H1 (cell line): ENCODE results near the gene MAPKAP1. TPM values are rescaled to one million over a fixed set of nuclear protein-coding genes. Genes with fewer than 3 reads are reported as not detected.

Experiments used
- CTCF ChIA-PET: fragments of 300-600 bp; sonication (Branson Sonifier 250); formaldehyde crosslinking; loops from one replicate; lab custom pipeline; 2021; ENCODE audit not compliant: partially characterized antibody; lab: Charles Lee
- POLR2A ChIA-PET: fragments of 300-600 bp; sonication (Branson Sonifier 250); formaldehyde crosslinking; loops from one replicate; lab custom pipeline; 2021; ENCODE audit warnings: inconsistent platforms; ENCODE audit not compliant: partially characterized antibody; lab: Charles Lee
- DNase-seq, 2 experiments: peaks; one replicate each; pipeline versions ENCODE4 v3.0.0 to v3.0.0-alpha.2; 2010 to 2022; ENCODE audit warnings: low spot score in 2 of 2, low read depth in 1 of 2, mixed read lengths in 1 of 2
- FAIRE-seq: peaks from 2 replicates; lab custom pipeline; 2011; peaks lifted over from hg19 to GRCh38; lab: Jason Lieb, UNC
- H2AFZ ChIP-seq: 2 replicates; pipeline ENCODE4 v1.8.1; 2012; ENCODE audit warnings: low read length, inconsistent platforms
- H2AK5ac ChIP-seq: 2 replicates; pipeline ENCODE4 v1.6.1; 2013; ENCODE audit warnings: low read depth, low read length
- H2BK120ac ChIP-seq: replicated peaks from 2 replicates; pipeline ENCODE3; 2013; ENCODE audit warnings: low read depth, low read length, inconsistent platforms
- H2BK12ac ChIP-seq: 2 replicates; pipeline ENCODE4 v1.6.1; 2013; ENCODE audit warnings: low read depth, low read length
- H2BK15ac ChIP-seq: 2 replicates; pipeline ENCODE4 v1.6.1; 2013; ENCODE audit warnings: low read length
- H2BK20ac ChIP-seq: 2 replicates; pipeline ENCODE4 v1.6.1; 2013; ENCODE audit warnings: low read length
- H2BK5ac ChIP-seq: 2 replicates; pipeline ENCODE4 v1.6.1; 2013; ENCODE audit warnings: low read depth, low read length
- H3K14ac ChIP-seq: 2 replicates; pipeline ENCODE4 v1.6.1; 2013; ENCODE audit warnings: inconsistent platforms; ENCODE audit not compliant: insufficient read length
- H3K18ac ChIP-seq: 2 replicates; pipeline ENCODE4 v1.6.1; 2013; ENCODE audit warnings: low read length; ENCODE audit errors: extremely low read depth
- H3K23ac ChIP-seq: 2 replicates; pipeline ENCODE4 v1.6.1; 2013; ENCODE audit warnings: inconsistent platforms; ENCODE audit not compliant: insufficient read length
- H3K23me2 ChIP-seq: 2 replicates; pipeline ENCODE4 v1.6.1; 2013; ENCODE audit warnings: low read depth, low read length
- H3K27ac ChIP-seq: 2 replicates; pipeline ENCODE4 v1.6.1; 2011; ENCODE audit warnings: low read depth, low read length, inconsistent platforms
- H3K27me3 ChIP-seq, 4 experiments: replicated peaks in 1 of 4; 1 replicate in 1 of 4; 2 replicates in 3 of 4; pipeline versions ENCODE4 v1.6.1 to v1.8.1; 2011 to 2013; ENCODE audit warnings: low read length in 3 of 4, mild to moderate bottlenecking in 3 of 4, inconsistent platforms in 2 of 4, mixed read lengths in 2 of 4, moderate library complexity in 1 of 4; ENCODE audit not compliant: control insufficient read depth in 3 of 4, insufficient read depth in 3 of 4; ENCODE audit errors: extremely low read depth in 1 of 4
- H3K36me3 ChIP-seq, 4 experiments: 2 replicates each; pipeline versions ENCODE4 v1.6.1 to v1.8.1; 2011 to 2013; ENCODE audit warnings: mild to moderate bottlenecking in 4 of 4, low read length in 3 of 4, moderate library complexity in 2 of 4, control low read depth in 1 of 4, inconsistent platforms in 1 of 4; ENCODE audit not compliant: insufficient read depth in 4 of 4, control insufficient read depth in 2 of 4
- H3K4ac ChIP-seq: replicated peaks from 2 replicates; pipeline ENCODE3; 2013; ENCODE audit warnings: low read length, low read depth, mixed read lengths, inconsistent platforms; ENCODE audit not compliant: insufficient read length
- H3K4me1 ChIP-seq, 4 experiments: replicated peaks in 1 of 4; 1 replicate in 1 of 4; 2 replicates in 3 of 4; pipeline versions ENCODE4 v1.6.1 to v1.8.1; 2011 to 2013; ENCODE audit warnings: low read length in 3 of 4, inconsistent platforms in 2 of 4, mixed read lengths in 1 of 4; ENCODE audit not compliant: insufficient read depth in 4 of 4, control insufficient read depth in 3 of 4
- H3K4me2 ChIP-seq, 2 experiments: 2 replicates each; pipeline versions ENCODE4 v1.6.1 to v1.8.1; 2011 to 2013; ENCODE audit warnings: low read depth in 2 of 2, low read length in 2 of 2, control low read depth in 1 of 2, inconsistent platforms in 1 of 2, mild to moderate bottlenecking in 1 of 2; ENCODE audit not compliant: insufficient read depth in 1 of 2
- H3K4me3 ChIP-seq, 4 experiments: fragments of 200-600, 300-600 bp in 1 of 4; sonication (generic), shearing (Covaris generic), sonication (Bioruptor Twin) in 1 of 4; 2 replicates each; pipeline versions ENCODE4 v1.5.1 to v1.8.1; 2011 to 2016; ENCODE audit warnings: low read length in 4 of 4, low read depth in 3 of 4, control low read depth in 2 of 4, inconsistent platforms in 2 of 4, mild to moderate bottlenecking in 2 of 4, mixed read lengths in 1 of 4, moderate library complexity in 1 of 4; ENCODE audit not compliant: insufficient read depth in 2 of 4; ENCODE audit errors: extremely low read depth in 1 of 4
- H3K56ac ChIP-seq: replicated peaks from 2 replicates; pipeline ENCODE3; 2013; ENCODE audit warnings: low read depth, mild to moderate bottlenecking, mixed read lengths, low read length, inconsistent platforms; ENCODE audit not compliant: insufficient read length
- H3K79me1 ChIP-seq: 2 replicates; pipeline ENCODE4 v1.6.1; 2013; ENCODE audit warnings: low read depth, low read length, control low read depth
- H3K79me2 ChIP-seq, 2 experiments: 2 replicates each; pipeline versions ENCODE4 v1.6.1 to v1.8.1; 2012 to 2013; ENCODE audit warnings: low read length in 2 of 2, mild to moderate bottlenecking in 2 of 2, inconsistent platforms in 1 of 2; ENCODE audit not compliant: insufficient read depth in 2 of 2, control insufficient read depth in 1 of 2
- H3K9ac ChIP-seq, 4 experiments: replicated peaks in 1 of 4; 1 replicate in 1 of 4; 2 replicates in 3 of 4; pipeline versions ENCODE4 v1.6.1 to v1.8.1; 2011 to 2013; ENCODE audit warnings: low read depth in 3 of 4, low read length in 3 of 4, control low read depth in 2 of 4, mild to moderate bottlenecking in 2 of 4, moderate library complexity in 2 of 4, inconsistent platforms in 1 of 4; ENCODE audit errors: extremely low read depth in 1 of 4
- H3K9me3 ChIP-seq, 2 experiments: 2 replicates each; pipeline versions ENCODE4 v1.6.1 to v1.8.1; 2012 to 2013; ENCODE audit warnings: mild to moderate bottlenecking in 2 of 2, moderate library complexity in 2 of 2, control low read depth in 1 of 2, inconsistent platforms in 1 of 2, low read depth in 1 of 2, low read length in 1 of 2, mixed read lengths in 1 of 2; ENCODE audit not compliant: insufficient read depth in 2 of 2
- H4K20me1 ChIP-seq, 2 experiments: replicated peaks in 1 of 2; 2 replicates each; pipeline versions ENCODE3 to v1.8.1; 2011 to 2013; ENCODE audit warnings: inconsistent platforms in 2 of 2, low read length in 2 of 2, mild to moderate bottlenecking in 1 of 2; ENCODE audit not compliant: insufficient read depth in 2 of 2, control insufficient read depth in 1 of 2
- H4K5ac ChIP-seq: 2 replicates; pipeline ENCODE4 v1.6.1; 2013; ENCODE audit warnings: low read length, low read depth, mixed read lengths, inconsistent platforms; ENCODE audit not compliant: insufficient read length
- H4K8ac ChIP-seq: 2 replicates; pipeline ENCODE4 v1.8.0; 2013; ENCODE audit warnings: mild to moderate bottlenecking, moderate library complexity, low read length, inconsistent platforms; ENCODE audit not compliant: insufficient read depth; ENCODE audit errors: extremely low read depth
- H4K91ac ChIP-seq: replicated peaks from 2 replicates; pipeline ENCODE3; 2013; ENCODE audit warnings: low read length, mixed read lengths, inconsistent platforms; ENCODE audit not compliant: insufficient read length
- POU5F1 ChIP-seq: IDR thresholded peaks from 2 replicates; pipeline ENCODE4 v1.6.1; 2011; ENCODE audit warnings: low read depth, mild to moderate bottlenecking, low read length, moderate library complexity
- RFX5 ChIP-seq: IDR thresholded peaks from 2 replicates; pipeline ENCODE4 v1.6.1; 2011; ENCODE audit warnings: low read depth, low read length, improper control_type of control experiment, borderline replicate concordance
- SIN3A ChIP-seq, 2 experiments: IDR thresholded peaks in 1 of 2; conservative IDR thresholded peaks in 1 of 2; 2 replicates each; pipeline ENCODE4 v1.6.1; 2011 to 2012; ENCODE audit warnings: low read length in 2 of 2, improper control_type of control experiment in 1 of 2, low read depth in 1 of 2, mild to moderate bottlenecking in 1 of 2
- SUZ12 ChIP-seq: fragments of 200-600 bp; sonication (generic); IDR thresholded peaks from 2 replicates; pipeline ENCODE4 v1.6.1; 2012; ENCODE audit warnings: mild to moderate bottlenecking, inconsistent platforms, low read length, moderate library complexity, mixed read lengths
- YY1 ChIP-seq: IDR thresholded peaks from 2 replicates; pipeline ENCODE4 v1.6.1; 2011; ENCODE audit warnings: low read depth, mild to moderate bottlenecking, low read length
- WGBS, 2 experiments: shearing (Covaris generic) in 1 of 2; methylation state at CpG; one replicate each; pipeline versions ENCODE4 v1.1.6 to v1.1.7; 2013 to 2015; ENCODE audit warnings: low lambda C conversion rate in 2 of 2, mixed read lengths in 2 of 2, inconsistent platforms in 1 of 2, low coverage in 1 of 2, missing lambda C conversion rate in 1 of 2; ENCODE audit not compliant: insufficient replicate concordance in 2 of 2, insufficient coverage in 1 of 2, insufficient read length in 1 of 2; ENCODE audit errors: extremely low coverage in 1 of 2, missing lambda C conversion rate in 1 of 2; 5-methylcytosine and 5-hydroxymethylcytosine counted together
- polyA plus RNA-seq, 7 experiments: library from polyadenylated mRNA; depleted of rRNA in 3 of 7; stranded (reverse) in 5 of 7; unstranded in 2 of 7; fragments of >200 nt in 5 of 7; fragments of 200-250 nt in 2 of 7; gene quantifications; 1 replicate in 5 of 7; 2 replicates in 1 of 7; 4 replicates in 1 of 7; pipeline versions ENCODE4 v1.2.1 to v1.2.3, GENCODE V29; 2011 to 2013; ENCODE audit warnings: missing spikeins in 2 of 7, mixed read lengths in 2 of 7
- total RNA-seq: library from RNA; stranded (reverse); fragmentation: NEBNext Ultra II Directional; extraction: Animal tissue kit (Norgen Biotek cat#: 25700); gene quantifications from 2 replicates; pipeline ENCODE4 v1.2.1, GENCODE V29; 2021

MAPKAP1 gene
- total and polyA plus RNA-seq, 2 of the 8 experiments (the other 6 are each of a cell fraction or from before 2014, with no cell fraction given), result 79.2 to 140 TPM

- Histone ChIP-seq H4K8ac (no peak overlapping the region), H3K9ac (no peak overlapping the region; a peak in 2 of 7 replicates), H3K4me1 (peaks cover 3 to 22% (median 13%) of the 10 kb centered on the region in 4 experiments), H3K27me3 (no peaks in the 10 kb centered on the region), H3K18ac (no peak overlapping the region; the same call in 1 of the 2 replicates), H2BK5ac (no peak overlapping the region), H2BK120ac (no peak overlapping the region), H2AFZ (no peak overlapping the region), H2BK20ac (peak overlapping the region; percentile 52; the same call in 1 of the 2 replicates), H3K23ac (no peak overlapping the region), H2BK12ac (no peak overlapping the region; the same call in 1 of the 2 replicates), H3K4me2 (peak overlapping the region; percentile 2 to 24; a peak in 2 of 4 replicates), H4K5ac (no peak overlapping the region), H3K4me3 (peak overlapping the region in 1 of 4 experiments; percentile 23; a peak in 1 of 8 replicates), H2BK15ac (no peak overlapping the region), H3K27ac (peak overlapping the region; percentile 37), H2AK5ac (no peak overlapping the region), H3K9me3 (no peaks in the 10 kb centered on the region), H3K4ac (no peak overlapping the region), H4K91ac (peak overlapping the region; percentile 56), H4K20me1 (no peaks in the 10 kb centered on the region), H3K23me2 (no peaks in the 10 kb centered on the region), H3K14ac (no peak overlapping the region), H3K56ac (no peak overlapping the region), H3K79me1 (no peaks in the 10 kb centered on the region; the same call in 1 of the 2 replicates), H3K79me2 (no peaks in the 10 kb centered on the region), H3K36me3 (no peaks in the 10 kb centered on the region; a peak in 1 of 8 replicates)
- DNase-seq (peak; percentile 46 to 52), FAIRE-seq (peak; percentile 62)
- CTCF ChIA-PET, result interaction anchor here (0.5 to 2.2 kb wide), 4 partner anchors 10 to 105 kb away, joined by 3 to 7 read pairs (median 3); no protein-coding TSS in a partner anchor
- TF ChIP-seq YY1 (peak; percentile 92), RFX5 (peak; percentile 75; the same call in 1 of the 2 replicates), SUZ12 (no peak), SIN3A (conservative IDR thresholded peaks at IDR 0.05 in 1 of 2, IDR thresholded peaks at IDR 0.05 in 1 of 2; ENCODE audit: low read depth in 1 of 2, low read length in 2 of 2) (peak in 1 of 2 experiments; percentile 71; a peak in 2 of 4 replicates), POU5F1 (0 out of 2 replicates have a peak, but pooled peaks have one; percentile 1)
- POLR2A ChIA-PET, result interaction anchor here (1.0 kb wide), 1 partner anchor 975 kb away, joined by 3 read pairs; no protein-coding TSS in a partner anchor
- 61% methylated on average over 6 of the region's 6 CpGs; no CpG with 5 or more reads in 1 of the 2 experiments for WGBS, 2 experiments
Observed at GRCh38 chr9:125524583-125525355, 182.2 kb downstream of the MAPKAP1 start.
